Endothelial cell of umbilical vein (primary cell): ENCODE data around the gene ADAM22. TPM values are rescaled to one million over a fixed set of nuclear protein-coding genes. Genes with fewer than 3 reads are reported as not detected.

ENCODE experiments used
- BruUV-seq: library from RNA; stranded (reverse); fragments of 400-500 nt; replicated peaks from 2 replicates; lab custom pipeline; 2021; lab: Mats Ljungman, UMichigan
- CTCF ChIA-PET: fragments of 300-600, 350-600 bp; sonication (Branson Sonifier 250); formaldehyde crosslinking; loops from one replicate; lab custom pipeline; 2021; ENCODE audit warnings: antibody characterized with exemption, inconsistent platforms; lab: Charles Lee
- POLR2A ChIA-PET: fragments of 300-600, 350-600 bp; sonication (Branson Sonifier 250); formaldehyde crosslinking; loops from one replicate; lab custom pipeline; 2021; ENCODE audit warnings: antibody characterized with exemption, inconsistent platforms; lab: Charles Lee
- DNase-seq: peaks from one replicate; pipeline ENCODE4 v3.0.0-alpha.2; 2011; ENCODE audit warnings: low read depth, low spot score
- FAIRE-seq: peaks from 2 replicates; lab custom pipeline; 2011; peaks lifted over from hg19 to GRCh38; lab: Jason Lieb, UNC
- H2AFZ ChIP-seq: 2 replicates; pipeline ENCODE4 v1.6.0; 2012; ENCODE audit warnings: low read depth, low read length, control low read depth, inconsistent platforms
- H3K27ac ChIP-seq: 2 replicates; pipeline ENCODE4 v1.5.1; 2011; ENCODE audit warnings: low read depth, mild to moderate bottlenecking, control low read depth, low read length, moderate library complexity; ENCODE audit not compliant: insufficient read depth
- H3K27me3 ChIP-seq, 2 experiments: 2 replicates each; pipeline versions ENCODE4 v1.6.0 to v1.6.1; 2011; ENCODE audit warnings: low read length in 2 of 2, mixed read lengths in 1 of 2; ENCODE audit not compliant: control insufficient read depth in 2 of 2, insufficient read depth in 2 of 2
- H3K36me3 ChIP-seq, 2 experiments: 2 replicates in 1 of 2; 3 replicates in 1 of 2; pipeline ENCODE4 v1.5.1; 2011; ENCODE audit warnings: low read length in 2 of 2, mild to moderate bottlenecking in 1 of 2, moderate library complexity in 1 of 2; ENCODE audit not compliant: control insufficient read depth in 2 of 2, insufficient read depth in 2 of 2; ENCODE audit errors: extremely low read depth in 1 of 2
- H3K4me1 ChIP-seq: 3 replicates; pipeline ENCODE4 v1.5.1; 2011; ENCODE audit warnings: mild to moderate bottlenecking, low read length; ENCODE audit not compliant: control insufficient read depth, insufficient read depth; ENCODE audit errors: extremely low read depth
- H3K4me2 ChIP-seq: 2 replicates; pipeline ENCODE4 v1.6.1; 2011; ENCODE audit warnings: low read length, control low read depth, mixed read lengths; ENCODE audit not compliant: insufficient read depth
- H3K4me3 ChIP-seq, 3 experiments: fragments of 200-600 bp in 1 of 3; sonication (generic), shearing (Covaris generic) in 1 of 3; replicated peaks in 1 of 3; 2 replicates each; pipeline ENCODE4 v1.5.1; 2011 to 2016; ENCODE audit warnings: control low read depth in 3 of 3, low read length in 3 of 3, mild to moderate bottlenecking in 2 of 3, inconsistent platforms in 1 of 3, low read depth in 1 of 3, moderate library complexity in 1 of 3; ENCODE audit not compliant: insufficient read depth in 1 of 3
- H3K79me2 ChIP-seq: 2 replicates; pipeline ENCODE4 v1.6.0; 2012; ENCODE audit warnings: low read length, inconsistent platforms; ENCODE audit not compliant: control insufficient read depth, insufficient read depth
- H3K9ac ChIP-seq: replicated peaks from 2 replicates; pipeline ENCODE3; 2011; ENCODE audit warnings: low read length, control low read depth; ENCODE audit not compliant: insufficient read depth; ENCODE audit errors: extremely low read depth
- H3K9me1 ChIP-seq: replicated peaks from 3 replicates; pipeline ENCODE4 v1.6.0; 2011; ENCODE audit warnings: mild to moderate bottlenecking, low read length; ENCODE audit not compliant: control insufficient read depth, insufficient read depth; ENCODE audit errors: extremely low read depth
- H3K9me3 ChIP-seq: replicated peaks from 2 replicates; pipeline ENCODE4 v1.5.1; 2012; ENCODE audit warnings: low read length, inconsistent platforms; ENCODE audit not compliant: control insufficient read depth, insufficient read depth
- H4K20me1 ChIP-seq: replicated peaks from 2 replicates; pipeline ENCODE3; 2011; ENCODE audit warnings: mild to moderate bottlenecking, low read length; ENCODE audit not compliant: control insufficient read depth, insufficient read depth; ENCODE audit errors: extremely low read depth
- EZH2 ChIP-seq: IDR thresholded peaks from 2 replicates; pipeline ENCODE4 v1.6.1; 2012; ENCODE audit warnings: borderline replicate concordance, low read depth, mild to moderate bottlenecking, moderate library complexity, low read length, inconsistent platforms; ENCODE audit not compliant: severe bottlenecking
- FOS ChIP-seq: IDR thresholded peaks from 2 replicates; pipeline ENCODE4 v1.6.1; 2011; ENCODE audit warnings: mild to moderate bottlenecking, low read length, moderate library complexity, borderline replicate concordance; ENCODE audit not compliant: insufficient read depth
- GATA2 ChIP-seq: IDR thresholded peaks from 2 replicates; pipeline ENCODE4 v1.7.0; 2011; ENCODE audit warnings: low read depth, mild to moderate bottlenecking, moderate library complexity, mixed read lengths, low read length; ENCODE audit not compliant: insufficient read length, insufficient read depth
- JUN ChIP-seq: IDR thresholded peaks from 2 replicates; pipeline ENCODE4 v1.6.1; 2011; ENCODE audit warnings: borderline replicate concordance, low read depth; ENCODE audit not compliant: insufficient read length, insufficient read depth
- MYC ChIP-seq: IDR thresholded peaks from one replicate; pipeline ENCODE4 v1.6.1; 2011; ENCODE audit warnings: mild to moderate bottlenecking, low read depth, low read length
- POLR2A ChIP-seq: IDR thresholded peaks from 2 replicates; pipeline ENCODE4 v1.6.1; 2012; ENCODE audit warnings: low read depth, mild to moderate bottlenecking, control low read depth, low read length
- POLR2AphosphoS5 ChIP-seq: IDR thresholded peaks from 2 replicates; pipeline ENCODE4 v1.6.1; 2012; ENCODE audit warnings: low read depth, mild to moderate bottlenecking, control low read depth, low read length, moderate library complexity; ENCODE audit not compliant: insufficient read depth
- dilution Hi-C: fragments of 300-500 bp; cut with MboI; formaldehyde crosslinking; loops from one replicate; pipeline ENCODE4 v1.15.0; 2019; ENCODE audit warnings: low sequenced_read_pairs; ENCODE audit not compliant: extremely low pct_ligation_motif_present
- intact Hi-C: fragments of 100-400 bp; cut with micrococcal nuclease; formaldehyde crosslinking; loops from one replicate; pipeline ENCODE4 v1.10.0; 2022
- polyA plus RNA-seq, 4 experiments: library from polyadenylated mRNA; depleted of rRNA in 3 of 4; stranded (reverse) in 3 of 4; unstranded in 1 of 4; fragments of >200 nt; gene quantifications; 2 replicates each; pipeline versions ENCODE4 v1.2.1 to v1.2.3, GENCODE V29; 2011 to 2012; ENCODE audit warnings: missing spikeins in 1 of 4
- total RNA-seq: library from RNA; stranded (reverse); gene quantifications from 2 replicates; pipeline ENCODE4 v1.2.3, GENCODE V29; 2021
- TF ChIP-seq, protein P1 (sequence below): IDR thresholded peaks from 2 replicates; pipeline ENCODE4 v1.6.1; 2011; ENCODE audit not compliant: insufficient read depth, insufficient read length
- TF ChIP-seq, protein P2 (sequence below), 2 donors: IDR thresholded peaks; 1 replicate in 1 of 2; 2 replicates in 1 of 2; pipeline ENCODE4 v1.5.1; 2011; ENCODE audit warnings: low read length in 2 of 2, mild to moderate bottlenecking in 2 of 2, moderate library complexity in 2 of 2, control low read depth in 1 of 2, inconsistent platforms in 1 of 2, low read depth in 1 of 2; ENCODE audit not compliant: insufficient read depth in 1 of 2; ENCODE audit errors: extremely low read depth in 1 of 2

The ADAM22 gene
- total and polyA plus RNA-seq, 2 donors (not counting 3 experiments of a cell fraction or from before 2014, with no cell fraction given) = 0.33 to 0.53 TPM

DNA sequence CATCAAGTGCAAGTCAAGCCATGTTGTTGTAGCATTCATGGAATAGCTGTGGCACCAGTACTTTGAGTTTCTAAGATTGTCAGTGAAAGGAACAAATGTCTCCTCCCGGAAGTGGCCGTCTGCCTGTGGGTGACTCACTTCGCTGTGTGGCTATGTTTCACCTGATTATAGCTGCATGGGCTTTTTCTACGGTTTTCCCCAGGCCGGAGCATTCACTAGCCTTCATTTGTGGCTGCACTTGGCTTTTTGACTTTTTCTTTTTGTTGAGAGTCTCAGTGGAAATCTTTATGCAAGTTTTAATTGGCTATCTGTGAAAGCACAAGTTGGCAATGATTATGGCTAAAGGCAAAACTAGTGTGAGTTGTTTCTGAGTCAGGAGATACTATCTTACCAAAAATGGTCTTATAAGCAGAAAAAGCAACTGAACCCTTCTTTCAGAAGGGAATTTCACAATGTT, 250.8 kb downstream of the ADAM22 start:
- H3K4me3 ChIP-seq = no peak overlapping the region
- no peaks in the 10 kb centered on the region for H3K36me3 ChIP-seq
- H3K9ac ChIP-seq = no peak overlapping the region
- H2AFZ ChIP-seq = no peak overlapping the region
- no peak overlapping the region for H3K27ac ChIP-seq
- H3K9me3 ChIP-seq = no peaks in the 10 kb centered on the region
- BruUV-seq = no TSS peak
- no peaks in the 10 kb centered on the region for H3K4me1 ChIP-seq
- dilution Hi-C loops = no loop called here
- H4K20me1 ChIP-seq = no peaks in the 10 kb centered on the region
- H3K27me3 ChIP-seq = no peaks in the 10 kb centered on the region
- no peak for TF ChIP-seq POLR2A
- no peak for TF ChIP-seq EZH2
- TF ChIP-seq POLR2AphosphoS5 = no peak
- TF ChIP-seq MYC = no peak
- TF ChIP-seq FOS = no peak
- TF ChIP-seq GATA2 = no peak
- TF ChIP-seq, protein P1, sequence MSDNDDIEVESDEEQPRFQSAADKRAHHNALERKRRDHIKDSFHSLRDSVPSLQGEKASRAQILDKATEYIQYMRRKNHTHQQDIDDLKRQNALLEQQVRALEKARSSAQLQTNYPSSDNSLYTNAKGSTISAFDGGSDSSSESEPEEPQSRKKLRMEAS = no peak
- TF ChIP-seq JUN = no peak
- TF ChIP-seq, protein P2, sequence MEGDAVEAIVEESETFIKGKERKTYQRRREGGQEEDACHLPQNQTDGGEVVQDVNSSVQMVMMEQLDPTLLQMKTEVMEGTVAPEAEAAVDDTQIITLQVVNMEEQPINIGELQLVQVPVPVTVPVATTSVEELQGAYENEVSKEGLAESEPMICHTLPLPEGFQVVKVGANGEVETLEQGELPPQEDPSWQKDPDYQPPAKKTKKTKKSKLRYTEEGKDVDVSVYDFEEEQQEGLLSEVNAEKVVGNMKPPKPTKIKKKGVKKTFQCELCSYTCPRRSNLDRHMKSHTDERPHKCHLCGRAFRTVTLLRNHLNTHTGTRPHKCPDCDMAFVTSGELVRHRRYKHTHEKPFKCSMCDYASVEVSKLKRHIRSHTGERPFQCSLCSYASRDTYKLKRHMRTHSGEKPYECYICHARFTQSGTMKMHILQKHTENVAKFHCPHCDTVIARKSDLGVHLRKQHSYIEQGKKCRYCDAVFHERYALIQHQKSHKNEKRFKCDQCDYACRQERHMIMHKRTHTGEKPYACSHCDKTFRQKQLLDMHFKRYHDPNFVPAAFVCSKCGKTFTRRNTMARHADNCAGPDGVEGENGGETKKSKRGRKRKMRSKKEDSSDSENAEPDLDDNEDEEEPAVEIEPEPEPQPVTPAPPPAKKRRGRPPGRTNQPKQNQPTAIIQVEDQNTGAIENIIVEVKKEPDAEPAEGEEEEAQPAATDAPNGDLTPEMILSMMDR (IDR thresholded peaks at IDR 0.05; ENCODE audit: extremely low read depth in 1 of 2, insufficient read depth in 1 of 2, low read depth in 1 of 2, low read length in 2 of 2) = no peak
- FAIRE-seq = no peak
- ChIA-PET CTCF (interaction anchor here (1.3 to 2.1 kb wide), 2 partner anchors 8 to 15 kb away, joined by 3 to 5 read pairs; no protein-coding TSS in a partner anchor), POLR2A (no interaction called here)
- DNase-seq = no peak
- H3K79me2 ChIP-seq = no peaks in the 10 kb centered on the region
- no peak overlapping the region for H3K4me2 ChIP-seq
- H3K9me1 ChIP-seq = no peaks in the 10 kb centered on the region
- intact Hi-C loops = no loop called here
